Activated CD4-positive, alpha-beta T cell treated with anti-CD3 and anti-CD28 coated beads, Interleukin-2, amount 50 U/mL, for 48 hours (primary cell): ENCODE measurements around the gene HYKK.
"Not testable (repeated sequence)": the region's sequence is repeated elsewhere in the genome, so short reads cannot be mapped to it uniquely, and the experiment has no call there.

Experiments
- DNase-seq, 2 experiments: peaks; one replicate each; pipeline ENCODE4 v3.0.0-alpha.2; 2020

Gene HYKK

DNA sequence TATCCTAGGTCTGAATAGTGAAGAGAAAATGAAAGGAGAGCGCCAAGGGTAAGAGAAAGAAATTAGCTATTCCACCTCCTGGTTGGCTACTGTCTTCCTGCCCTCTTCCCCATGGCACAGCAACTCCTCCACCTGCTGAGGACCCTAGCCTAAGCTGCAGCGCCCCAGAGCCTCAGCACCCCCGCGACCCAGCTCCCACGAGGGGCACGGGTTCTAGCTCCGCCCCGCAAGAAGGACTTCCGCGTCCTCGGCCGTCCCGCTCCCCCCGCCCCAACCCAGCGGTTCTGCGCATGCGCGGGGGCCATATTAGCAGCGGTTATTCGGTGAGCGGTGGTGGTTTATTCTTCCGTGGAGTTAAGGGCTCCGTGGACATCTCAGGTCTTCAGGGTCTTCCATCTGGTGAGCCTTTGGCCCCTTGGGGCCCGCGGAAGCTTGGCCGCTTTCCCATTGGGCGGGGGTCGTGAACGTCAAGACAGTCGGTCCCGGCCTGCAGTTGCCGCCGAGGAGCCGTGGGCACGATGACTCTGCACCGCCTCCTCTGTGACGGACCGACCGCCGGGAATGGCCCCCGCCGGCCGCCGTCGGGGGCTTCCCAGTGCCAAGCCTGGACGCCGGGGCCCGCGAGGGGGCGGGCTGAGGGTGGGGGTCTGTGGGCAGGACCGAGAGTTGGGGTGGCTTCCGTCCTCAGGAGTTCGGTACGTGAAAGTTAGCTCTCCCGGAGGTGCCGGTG lies 32.9 kb downstream of the HYKK start, which contains the start of gene PSMA4:
PSMA4 (plus strand) TSS at position 304 of the 730 bp plus-strand sequence. CDS start 1,484 bp downstream, outside the sequence.
- DNase-seq = peak; percentile 94 to 95

DNA sequence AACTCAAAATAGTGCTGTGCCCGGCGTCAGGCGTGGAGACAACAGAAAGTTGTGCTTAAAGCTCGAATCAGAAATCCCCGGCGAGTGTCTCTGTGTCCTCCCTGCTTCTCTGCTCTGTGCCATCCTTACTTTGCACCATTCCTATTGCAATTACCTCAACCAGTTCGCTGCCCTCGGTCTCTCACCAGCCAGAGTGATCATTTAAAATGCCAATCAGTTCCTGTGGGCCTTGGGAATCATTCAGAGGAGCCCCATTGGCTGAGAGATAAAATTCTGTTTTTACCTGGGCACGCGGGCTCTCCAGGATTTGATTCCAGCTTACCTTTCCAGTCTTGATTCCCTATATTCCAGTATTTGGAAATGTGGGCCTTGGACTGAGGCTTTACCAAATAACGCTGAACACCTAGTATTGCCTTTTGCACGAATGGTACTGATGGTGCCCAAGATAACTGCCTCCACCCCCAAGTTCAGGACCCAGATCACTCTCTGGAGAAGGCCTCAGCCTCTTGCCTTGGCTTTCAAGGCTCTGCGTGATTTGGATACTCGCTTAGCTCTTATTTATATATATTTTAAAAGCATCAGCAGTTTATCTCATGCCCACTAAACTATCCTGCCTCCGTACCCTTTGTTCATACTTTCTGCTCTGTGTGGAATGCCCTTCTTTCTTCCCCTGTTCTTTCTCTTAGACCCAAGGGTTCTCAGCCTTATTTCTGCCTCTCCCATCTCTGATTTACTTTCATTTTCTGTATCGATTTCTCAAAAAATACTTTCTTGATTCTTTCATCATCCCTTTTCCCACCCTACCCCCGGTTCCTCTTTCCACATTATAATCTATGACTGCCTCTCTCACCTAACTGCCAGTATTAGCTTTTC lies 33.7 kb downstream of the HYKK start:
- peak in 1 of 2 experiments; percentile 26 for DNase-seq

DNA sequence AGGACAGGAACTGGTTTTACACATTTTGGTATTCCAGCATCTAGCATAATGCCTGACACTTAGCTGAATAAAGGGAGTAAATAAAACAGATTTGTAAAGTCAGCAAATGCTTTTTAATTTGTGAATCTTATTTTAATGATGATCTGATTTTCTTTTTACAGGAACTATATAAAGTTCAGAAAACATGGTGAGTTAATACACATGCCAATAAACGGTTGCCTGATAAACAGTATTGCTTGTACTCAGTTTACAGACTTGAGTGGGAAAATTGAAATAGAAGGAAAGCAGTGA lies 34.3 kb downstream of the HYKK start:
- DNase-seq = no peak

DNA sequence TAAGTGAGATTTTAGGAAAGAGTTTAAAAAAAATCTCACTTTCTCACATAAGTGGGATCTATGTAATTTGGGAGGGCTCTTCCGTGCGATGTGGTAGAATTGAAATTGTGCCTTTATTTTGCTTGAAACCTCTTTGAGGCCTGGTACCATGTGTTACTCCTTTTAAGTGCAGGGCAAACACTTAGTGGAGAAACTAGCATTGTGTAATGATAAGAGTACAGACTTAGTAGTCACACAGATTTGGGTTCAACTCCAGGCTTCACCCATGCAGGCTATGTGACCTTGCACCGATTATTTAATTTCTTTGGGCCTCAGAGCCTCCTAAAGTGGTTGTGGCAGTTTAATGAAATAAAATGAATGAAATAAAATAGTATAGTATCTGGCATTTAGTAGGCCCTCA lies 35.3 kb downstream of the HYKK start:
- DNase-seq = no peak

DNA sequence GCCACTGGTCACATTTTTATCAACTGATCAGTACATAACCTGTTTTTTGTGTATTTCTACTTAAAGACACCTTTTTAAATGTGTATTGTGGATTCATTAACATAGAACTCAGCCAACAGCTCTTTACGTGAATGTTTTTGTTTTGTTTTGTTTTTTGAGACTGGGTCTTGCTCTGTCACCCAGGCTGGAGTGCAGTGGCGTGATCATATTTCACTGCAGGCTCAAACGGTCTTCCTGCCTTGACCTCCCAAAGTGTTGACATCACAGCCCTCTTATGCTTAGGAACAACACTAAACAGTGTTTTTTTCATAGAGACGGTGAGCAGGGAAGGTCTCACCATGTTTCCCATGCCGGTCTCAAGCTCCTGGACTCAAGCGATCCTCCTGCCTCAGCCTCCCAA lies 42.8 kb downstream of the HYKK start:
- DNase-seq = no peak

DNA sequence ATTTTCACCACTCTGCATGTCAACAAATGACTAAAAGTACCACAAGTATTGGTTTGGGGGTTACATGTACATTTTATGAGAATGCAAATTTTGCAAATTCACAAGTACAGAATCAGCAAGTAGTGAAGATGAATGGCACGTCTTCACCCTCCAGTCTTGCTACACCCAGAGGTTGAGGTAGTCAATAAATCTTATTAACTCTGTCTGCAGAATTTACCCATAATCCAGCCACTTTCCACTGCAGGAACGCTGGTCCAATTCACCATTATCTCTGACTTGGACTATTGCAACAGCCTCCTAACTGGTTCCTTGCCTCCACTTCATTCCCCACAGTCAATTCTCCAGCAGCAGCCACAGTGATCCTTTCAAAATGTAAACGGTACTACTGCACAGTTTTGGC lies 43.4 kb downstream of the HYKK start:
- DNase-seq = no peak

DNA sequence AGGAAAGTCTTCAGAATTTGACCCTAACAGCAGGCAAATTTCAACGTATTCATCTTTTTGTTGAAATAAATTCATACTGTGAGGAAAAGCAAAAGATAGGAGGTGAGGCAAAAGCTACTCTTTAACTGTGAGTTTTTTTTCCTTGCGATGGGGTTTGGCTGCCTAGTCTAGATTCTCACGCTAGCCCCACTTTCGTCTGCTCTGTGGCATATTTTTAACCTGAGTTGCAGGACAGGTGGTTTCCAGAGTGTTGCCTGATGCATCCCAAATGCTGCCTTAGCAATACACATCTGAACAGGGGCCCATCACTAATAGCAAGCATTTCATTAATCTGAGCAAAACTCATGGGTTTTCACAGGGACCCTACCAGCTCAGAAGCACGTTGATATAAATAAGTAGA lies 44.5 kb downstream of the HYKK start:
- no peak for DNase-seq

DNA sequence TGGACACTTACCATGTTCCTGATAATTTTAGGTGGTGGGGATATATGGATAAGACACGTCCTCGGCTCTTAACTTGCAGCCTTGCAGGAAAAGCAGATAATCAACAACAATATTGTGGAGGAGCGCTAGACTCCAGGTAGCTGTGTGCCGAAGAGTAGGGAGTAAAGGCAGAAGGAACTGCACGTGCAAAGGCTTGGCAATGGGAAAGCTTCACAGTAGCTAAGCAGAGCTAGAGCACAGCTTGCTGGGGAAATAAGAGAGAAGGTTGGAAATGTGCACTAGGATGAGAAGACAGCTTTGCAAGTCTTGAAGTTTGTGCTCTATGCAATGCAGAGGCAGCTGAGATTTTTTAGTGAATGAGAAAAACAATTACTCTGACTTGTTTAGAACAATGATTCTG lies 45.2 kb downstream of the HYKK start:
- DNase-seq = no peak

DNA sequence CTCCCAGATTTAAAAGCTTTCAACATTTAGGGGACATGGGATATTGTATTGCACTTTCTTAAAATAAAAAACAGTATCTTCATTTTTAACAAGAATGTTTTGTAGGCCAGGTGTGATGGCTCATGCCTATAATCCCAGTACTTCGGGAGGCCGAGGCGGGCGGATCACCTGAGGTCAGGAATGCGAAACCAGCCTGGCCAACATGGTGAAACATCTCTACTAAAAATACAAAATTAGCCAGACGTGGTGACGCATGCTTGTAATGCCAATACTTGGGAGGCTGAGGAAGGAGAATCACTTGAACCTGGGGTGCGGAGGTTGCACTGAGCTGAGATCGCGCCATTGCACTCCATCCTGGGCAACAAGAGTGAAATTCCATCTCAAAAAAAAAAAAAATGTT lies 52.8 kb downstream of the HYKK start:
- DNase-seq = not testable (repeated sequence)

DNA sequence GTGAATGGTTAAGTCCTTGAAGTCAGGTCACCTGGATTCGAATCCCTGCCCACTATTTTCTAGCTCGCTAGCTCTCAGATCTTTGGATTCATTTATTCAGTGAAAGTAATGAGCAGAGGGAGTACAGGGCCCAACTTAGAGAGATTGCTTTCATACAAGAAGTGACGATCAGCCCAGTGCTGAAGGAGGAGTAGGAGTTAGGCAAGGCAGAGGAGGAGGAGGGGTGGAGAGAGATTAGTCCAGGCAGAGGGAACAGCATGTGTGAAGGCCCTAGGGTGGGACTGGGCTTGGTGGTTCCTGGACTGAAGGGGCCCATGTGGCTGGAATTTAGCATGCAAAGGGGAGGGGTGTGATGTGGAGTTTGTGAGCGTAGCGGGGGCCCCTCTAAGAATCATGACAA lies 54.1 kb downstream of the HYKK start:
- DNase-seq = no peak

DNA sequence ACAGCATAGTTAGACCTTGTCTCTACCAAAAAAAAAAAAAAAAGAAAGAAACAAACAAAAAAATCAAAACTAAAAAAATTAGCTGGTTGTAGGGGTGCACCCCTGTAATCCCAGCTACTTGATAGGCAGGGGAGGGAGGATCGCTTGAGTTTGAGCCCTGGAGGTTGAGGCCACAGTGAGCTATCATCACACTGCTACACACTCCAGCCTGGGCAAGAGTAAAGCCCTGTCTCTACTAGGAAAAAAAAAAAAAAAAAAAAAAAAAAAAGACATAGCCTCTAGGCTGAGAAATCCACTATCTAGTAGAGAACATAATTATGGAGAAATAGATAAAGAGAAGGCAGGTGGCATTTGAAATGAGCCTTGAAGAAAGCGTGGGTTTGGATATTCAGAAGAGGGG lies 55.7 kb downstream of the HYKK start:
- no peak for DNase-seq

DNA sequence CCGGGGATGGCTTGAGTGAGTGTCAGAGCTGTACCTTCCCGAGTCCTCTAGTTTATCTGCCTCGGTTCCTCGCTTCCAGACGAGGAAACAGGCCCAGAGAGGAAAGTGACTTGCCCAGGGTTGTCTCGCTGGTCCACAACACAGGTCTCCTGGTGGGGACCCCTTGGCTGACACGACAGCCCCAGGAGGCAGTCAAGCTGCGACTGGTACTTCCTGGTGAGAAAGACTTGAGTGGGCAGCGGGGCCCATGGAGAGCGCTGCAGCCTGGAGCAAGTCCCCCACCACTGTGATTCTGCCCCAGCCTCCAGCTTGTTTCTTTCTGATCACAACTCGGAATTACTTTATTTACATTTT lies 57.3 kb downstream of the HYKK start:
- no peak for DNase-seq

DNA sequence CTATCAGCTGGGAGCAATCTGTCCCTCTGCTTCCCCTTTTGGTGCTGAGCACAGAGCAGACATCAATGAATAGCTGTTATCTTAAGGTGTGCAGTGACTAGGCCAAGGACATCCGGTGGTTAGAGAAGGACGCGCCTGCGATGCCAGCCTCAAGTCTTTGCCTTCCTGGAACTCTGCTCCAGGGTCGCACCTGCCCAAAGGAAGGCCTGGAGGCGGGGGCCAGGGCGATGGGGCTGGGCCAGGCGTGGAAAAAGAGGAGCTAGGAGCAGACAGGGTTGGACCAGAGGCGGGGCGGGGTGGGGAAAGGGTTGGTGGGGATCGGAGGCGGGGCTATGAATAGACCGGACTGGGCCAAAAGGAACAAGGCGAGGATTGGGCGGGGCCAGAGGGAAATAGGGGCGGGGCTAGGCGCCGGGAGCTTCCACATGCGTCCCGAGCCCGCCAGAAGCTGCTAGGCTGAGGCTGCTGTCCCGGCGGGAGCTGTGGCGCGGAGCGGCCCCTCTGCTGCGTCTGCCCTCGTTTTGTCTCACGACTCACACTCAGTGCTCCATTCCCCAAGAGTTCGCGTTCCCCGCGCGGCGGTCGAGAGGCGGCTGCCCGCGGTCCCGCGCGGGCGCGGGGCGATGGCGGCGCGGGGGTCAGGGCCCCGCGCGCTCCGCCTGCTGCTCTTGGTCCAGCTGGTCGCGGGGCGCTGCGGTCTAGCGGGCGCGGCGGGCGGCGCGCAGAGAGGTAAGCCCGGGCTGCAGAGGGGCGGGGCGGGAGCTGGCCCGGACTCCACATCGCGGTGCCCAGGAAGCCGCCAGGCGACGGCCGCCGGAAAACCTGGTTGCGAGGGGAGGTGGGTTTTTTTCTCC lies 57.9 kb downstream of the HYKK start, which contains the start of gene CHRNA5:
CHRNA5 (plus strand) TSS at position 424 of the 854 bp plus-strand sequence; CDS start at position 624, 200 bp downstream.
- DNase-seq = peak; percentile 87 to 88

DNA sequence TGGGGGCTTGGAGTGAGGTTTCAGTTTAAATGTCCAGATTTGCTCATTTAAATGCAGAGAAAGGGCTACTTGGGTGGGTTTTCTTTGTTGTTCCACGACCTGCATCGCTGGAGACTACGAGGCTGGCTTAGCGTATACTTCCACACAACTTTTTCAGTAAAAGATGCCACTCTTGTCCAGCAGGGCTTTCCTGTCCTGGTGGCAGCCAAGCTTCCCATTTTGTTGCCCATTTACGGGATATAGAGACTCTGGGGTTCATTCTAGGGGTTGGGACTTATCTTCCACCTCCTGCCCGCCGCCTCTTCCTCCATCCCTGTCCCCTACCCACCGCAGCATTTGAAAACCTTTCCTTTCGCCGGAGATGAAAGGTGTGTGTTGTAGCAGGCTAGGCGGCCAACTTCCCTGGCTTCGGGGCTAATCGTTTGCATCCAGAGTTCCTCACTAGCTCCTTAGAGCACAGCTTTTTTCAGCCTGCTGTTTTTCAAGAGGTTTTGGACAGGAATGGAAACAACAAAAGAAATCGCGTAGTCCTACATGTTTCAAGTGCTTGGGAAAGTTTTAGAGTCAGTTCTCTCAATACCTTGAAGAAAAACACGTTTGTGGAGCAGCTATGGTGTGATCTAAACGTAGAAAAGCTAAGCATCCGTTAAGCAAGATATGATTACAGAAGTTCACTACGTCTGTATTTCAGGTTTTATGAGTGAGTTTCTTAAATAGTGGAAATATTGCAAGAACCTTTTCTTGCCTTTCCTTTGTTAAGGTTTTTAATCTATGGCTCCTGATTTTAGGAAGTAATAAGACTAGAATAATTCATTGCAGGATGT lies 58.8 kb downstream of the HYKK start:
- peak; percentile 8 to 16 for DNase-seq

DNA sequence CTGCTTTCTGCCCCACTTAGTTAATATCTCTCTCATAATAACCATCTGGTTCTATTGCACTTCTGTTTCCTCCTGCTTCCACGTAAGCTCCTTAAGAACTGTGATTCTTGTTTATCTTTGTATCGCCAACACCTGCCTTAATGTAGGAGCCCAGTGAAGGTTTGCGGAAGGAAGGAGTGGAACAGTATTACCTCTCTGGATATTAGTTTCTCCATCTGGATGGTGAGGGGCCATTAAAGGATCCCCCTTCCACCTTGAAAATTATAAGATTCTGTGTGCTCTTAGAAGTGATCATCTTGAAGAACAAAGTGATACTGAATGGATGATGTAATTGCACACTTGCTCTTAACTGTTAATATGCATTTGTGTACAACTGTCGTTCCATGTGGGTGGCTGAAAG lies 60.2 kb downstream of the HYKK start:
- DNase-seq = no peak

DNA sequence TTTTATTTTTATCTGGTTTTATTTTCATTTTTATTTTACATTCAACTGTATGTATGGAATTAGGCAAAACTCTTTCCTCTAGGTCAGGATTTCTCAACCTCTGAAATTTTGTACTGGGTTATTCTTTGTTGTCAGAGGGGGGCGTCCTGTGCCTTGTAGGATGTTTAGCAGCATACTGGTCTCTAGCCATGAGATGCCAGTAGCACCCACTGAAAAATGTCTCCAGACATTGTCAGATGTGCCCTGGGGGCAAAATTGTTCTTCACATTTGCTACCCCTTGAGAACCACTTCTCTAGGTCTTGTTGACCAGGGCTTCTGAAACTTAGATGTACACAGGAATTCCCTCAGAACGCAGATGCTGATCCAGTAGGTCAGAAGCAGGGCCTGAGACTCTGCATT lies 63.3 kb downstream of the HYKK start:
- DNase-seq = no peak

DNA sequence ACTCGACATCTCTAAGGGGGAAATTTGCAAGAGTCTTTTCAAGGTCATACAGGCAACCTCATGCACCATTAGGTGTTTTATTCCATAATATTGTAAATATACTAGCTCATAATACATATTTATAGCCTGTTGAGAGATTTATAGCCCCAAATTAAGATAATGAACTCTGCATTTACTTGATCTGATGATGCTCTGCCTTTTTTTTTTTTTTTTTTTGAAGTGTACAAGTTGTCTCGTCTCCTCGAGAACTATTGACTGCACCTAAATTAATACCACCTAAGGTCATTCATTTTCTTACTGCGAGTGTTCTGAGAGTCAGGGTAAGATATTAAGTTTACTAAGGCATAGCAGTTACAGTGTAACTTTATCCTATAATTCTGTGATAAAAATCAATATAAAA lies 64.0 kb downstream of the HYKK start:
- no peak for DNase-seq

DNA sequence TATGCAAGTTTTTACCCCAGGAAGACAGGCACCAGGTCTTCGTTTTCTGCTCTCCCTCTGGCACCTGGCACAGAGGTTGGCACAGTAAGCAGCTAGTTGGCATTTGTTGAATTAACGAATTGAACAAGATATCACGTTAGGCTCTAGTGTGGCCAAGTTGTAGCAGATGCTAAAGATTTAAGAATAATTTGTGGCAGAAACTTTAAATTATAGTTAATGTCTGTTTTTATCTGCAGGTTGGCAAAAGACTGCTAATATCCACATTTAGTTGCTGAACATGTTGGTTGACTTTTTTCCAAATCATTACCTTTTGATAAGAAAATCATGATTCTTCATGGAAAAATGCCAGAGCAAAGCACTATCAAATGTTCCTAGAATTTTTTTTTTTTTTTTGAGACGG lies 66.0 kb downstream of the HYKK start:
- no peak for DNase-seq

DNA sequence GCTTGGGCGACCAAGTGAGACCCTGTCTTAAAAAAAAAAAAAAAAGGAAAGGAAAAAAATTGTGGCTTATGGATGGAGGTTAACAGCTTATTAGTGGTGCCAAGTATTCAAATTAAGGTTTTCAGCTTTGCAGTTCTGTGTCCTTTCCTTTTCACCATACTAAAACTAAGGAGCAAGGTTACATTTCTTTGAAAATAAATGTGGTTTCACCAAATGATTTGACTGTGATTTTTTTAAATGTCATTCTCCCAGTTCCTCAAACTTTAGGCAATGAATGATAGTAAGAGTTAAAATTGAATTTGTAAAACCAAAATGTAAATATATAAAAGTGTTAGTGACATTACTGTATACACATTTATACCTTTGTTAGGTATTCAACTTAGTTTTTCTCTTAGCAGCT lies 67.6 kb downstream of the HYKK start:
- no peak for DNase-seq
